GM19397 (cell line): ENCODE data around the gene TMEM95.

ENCODE experiments used
- ATAC-seq: cut with Tn5 transposase; IDR thresholded peaks from one replicate; pipeline ENCODE4 v1.9.1; 2021; ENCODE audit warnings: mild to moderate bottlenecking, moderate library complexity; ENCODE audit not compliant: unreplicated experiment

Gene TMEM95, protein sequence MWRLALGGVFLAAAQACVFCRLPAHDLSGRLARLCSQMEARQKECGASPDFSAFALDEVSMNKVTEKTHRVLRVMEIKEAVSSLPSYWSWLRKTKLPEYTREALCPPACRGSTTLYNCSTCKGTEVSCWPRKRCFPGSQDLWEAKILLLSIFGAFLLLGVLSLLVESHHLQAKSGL

DNA sequence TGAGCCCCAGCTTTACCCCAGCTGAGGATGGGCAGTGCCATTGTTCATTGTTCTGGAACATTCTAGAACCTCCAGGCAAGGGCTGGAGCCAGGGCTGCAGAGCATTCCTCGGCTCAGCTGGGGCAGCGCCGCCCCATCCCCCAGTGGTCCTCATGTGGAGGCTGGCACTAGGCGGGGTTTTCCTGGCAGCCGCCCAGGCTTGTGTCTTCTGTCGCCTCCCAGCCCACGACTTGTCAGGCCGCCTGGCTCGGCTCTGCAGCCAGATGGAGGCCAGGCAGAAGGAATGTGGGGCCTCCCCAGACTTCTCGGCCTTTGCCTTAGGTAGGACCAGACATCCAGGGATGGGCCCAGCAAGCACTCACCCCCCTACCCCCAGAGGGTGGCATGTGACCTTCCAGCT, at the start of gene TMEM95:
TMEM95 (plus strand) TSS at position 104 of the 400 bp plus-strand sequence; CDS start at position 153, 49 bp downstream.
- ATAC-seq, result no peak

DNA sequence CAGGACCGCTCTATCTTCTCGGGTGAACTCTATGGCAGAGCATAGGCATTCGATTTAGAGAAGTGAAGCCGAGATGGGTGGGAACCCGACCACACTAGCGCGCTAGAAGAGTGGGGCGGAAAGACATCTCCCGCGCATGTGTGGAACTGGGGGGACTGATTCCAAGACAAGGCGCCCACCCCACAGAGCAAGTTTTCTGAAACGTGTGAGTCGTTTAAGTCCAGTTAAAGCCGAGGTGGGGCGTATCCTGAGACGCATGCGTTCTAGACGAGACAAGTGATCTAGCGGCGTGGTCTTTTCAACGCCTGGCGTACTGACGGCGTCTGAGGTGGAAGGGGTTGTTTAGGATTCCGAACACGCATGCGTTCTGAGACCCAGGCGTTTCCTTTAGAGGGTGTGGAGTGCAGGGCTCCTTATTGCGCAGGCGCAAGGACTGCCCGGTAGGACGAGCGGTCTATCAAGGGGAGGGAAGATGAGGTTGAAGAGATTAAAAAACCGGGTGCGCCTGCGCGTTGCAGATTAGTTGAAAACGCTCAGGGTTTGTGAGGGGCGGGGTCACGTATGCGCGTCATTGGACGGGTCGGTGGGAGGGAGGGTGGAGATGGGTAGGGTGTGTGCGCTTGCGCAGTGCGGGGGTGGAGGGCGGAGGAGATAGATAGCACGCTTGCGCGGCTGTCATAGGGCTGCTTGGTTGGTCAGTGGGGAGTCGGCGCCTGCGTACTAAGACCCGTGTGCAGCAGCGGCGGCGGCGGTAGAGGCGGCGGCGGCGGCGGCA, 47.9 kb upstream of the TMEM95 start, which contains the start of gene EIF5A:
EIF5A (plus strand) TSS at position 718 of the 775 bp plus-strand sequence. CDS start 2,008 bp downstream, outside the sequence.
- ATAC-seq, result peak; percentile 73

DNA sequence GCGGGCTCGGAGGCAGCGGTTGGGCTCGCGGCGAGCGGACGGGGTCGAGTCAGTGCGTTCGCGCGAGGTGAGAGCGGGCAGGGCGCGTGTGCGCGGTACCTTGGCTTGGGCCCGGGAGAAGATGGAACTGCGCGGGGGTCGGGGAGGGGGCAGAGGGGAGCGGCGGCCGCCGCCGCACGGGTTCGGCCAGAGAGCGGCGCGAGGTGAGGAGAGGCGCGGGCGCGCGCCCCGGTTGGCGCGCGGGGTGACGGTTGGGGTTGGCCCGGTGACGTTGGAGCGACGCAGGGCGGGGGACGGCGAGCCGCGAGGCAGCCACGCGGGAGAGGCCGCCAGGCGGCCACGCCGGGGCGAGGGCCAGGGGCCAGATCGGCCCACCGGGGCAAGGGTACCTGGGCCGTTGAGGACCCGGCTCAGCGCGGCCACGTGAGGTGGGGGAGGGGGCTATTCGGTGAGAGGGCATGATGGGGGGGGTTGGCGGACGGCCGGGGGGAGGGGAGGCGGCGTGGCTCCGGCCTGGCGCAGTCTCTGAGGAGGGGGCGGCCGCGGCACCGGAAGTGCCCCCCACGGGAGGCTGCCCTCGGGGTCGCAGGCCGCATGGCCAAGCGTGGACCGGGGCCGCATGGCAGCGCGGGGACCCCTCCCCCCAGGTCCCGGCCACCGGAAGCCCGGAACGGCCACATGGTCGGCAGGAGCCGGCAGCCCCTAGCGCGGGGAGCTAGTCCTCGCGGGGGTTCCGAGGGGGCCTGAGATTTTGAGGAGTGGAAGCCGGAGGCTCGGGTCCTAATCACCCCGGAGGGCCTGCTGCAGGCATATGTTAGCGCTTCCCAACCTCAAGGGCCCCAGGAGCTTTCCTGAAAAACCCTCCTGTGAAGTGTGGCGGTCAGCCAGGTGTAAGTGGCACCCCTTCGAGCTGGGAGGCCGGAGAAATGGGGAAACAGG, 47.0 kb upstream of the TMEM95 start:
- peak; percentile 10 for ATAC-seq

DNA sequence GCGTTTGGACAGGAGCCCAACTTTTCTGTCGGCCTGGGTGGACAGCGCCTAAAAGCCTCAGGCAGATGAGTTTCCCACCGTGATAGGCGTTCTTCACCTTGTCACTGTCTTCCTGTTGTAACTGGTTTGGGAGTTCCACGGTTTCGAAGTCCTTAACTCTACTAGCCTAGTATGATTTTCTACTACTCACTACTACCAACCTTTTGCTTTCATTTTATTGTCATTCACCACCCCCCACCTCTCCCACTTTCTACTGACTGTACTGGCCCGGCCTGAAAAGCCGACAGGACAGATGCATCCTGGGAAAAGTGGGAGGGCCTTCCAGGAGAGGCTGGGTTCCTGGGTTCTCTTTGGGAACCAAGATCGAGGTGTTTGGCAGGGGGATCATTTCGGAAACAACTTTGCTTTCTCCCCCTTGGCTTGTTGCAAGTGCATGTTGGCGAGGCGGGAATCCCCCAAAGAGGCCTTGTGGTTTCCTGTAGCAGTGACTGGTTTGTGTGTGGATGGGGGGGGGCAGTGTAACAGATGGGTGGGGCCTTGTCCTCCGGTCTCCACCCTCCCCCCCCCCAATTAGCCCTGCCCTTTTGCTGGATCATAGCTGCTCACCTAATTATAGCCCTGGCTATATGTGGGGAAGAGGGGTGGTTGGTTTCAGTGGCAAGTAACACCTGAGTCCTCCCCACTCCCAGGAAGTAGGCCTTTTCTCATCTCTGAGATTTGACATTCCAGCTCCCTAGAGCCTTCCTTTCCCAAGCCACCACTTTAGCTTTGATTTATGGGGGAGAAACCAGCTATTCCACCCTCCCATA, 46.1 kb upstream of the TMEM95 start:
- no peak for ATAC-seq

DNA sequence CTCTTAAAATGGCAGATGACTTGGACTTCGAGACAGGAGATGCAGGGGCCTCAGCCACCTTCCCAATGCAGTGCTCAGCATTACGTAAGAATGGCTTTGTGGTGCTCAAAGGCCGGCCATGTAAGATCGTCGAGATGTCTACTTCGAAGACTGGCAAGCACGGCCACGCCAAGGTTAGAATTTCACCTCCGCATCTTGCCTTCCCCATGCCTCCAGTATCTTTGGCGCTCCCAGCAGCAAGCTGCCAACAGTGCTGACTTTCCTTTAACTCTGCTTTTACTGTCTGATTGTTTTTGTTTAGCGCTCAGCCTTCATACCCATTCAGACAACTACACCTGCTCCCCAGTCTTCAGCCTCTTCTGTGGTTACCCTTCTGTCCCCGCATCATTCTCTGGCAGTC, 45.3 kb upstream of the TMEM95 start:
- ATAC-seq, result no peak

DNA sequence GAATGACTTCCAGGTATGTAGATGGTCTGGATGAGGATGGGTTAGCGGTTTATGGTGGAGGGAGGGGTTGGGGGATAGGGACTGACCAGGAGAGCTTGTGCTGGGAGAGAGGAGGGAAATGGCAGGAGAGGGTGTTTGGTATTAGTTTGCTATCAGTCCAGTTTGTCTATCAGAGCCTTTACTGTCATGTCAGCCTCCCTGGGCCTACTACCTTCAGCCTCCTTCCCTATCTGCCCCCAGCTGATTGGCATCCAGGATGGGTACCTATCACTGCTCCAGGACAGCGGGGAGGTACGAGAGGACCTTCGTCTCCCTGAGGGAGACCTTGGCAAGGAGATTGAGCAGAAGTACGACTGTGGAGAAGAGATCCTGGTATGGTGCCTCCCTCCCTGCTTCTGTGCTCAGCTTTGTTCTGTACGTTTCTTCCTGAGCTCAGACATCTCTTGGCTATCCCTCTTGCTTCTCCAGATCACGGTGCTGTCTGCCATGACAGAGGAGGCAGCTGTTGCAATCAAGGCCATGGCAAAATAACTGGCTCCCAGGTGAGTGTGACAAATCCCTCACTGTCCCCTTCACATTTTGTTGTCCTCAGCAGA, 43.7 kb upstream of the TMEM95 start:
- no peak for ATAC-seq

DNA sequence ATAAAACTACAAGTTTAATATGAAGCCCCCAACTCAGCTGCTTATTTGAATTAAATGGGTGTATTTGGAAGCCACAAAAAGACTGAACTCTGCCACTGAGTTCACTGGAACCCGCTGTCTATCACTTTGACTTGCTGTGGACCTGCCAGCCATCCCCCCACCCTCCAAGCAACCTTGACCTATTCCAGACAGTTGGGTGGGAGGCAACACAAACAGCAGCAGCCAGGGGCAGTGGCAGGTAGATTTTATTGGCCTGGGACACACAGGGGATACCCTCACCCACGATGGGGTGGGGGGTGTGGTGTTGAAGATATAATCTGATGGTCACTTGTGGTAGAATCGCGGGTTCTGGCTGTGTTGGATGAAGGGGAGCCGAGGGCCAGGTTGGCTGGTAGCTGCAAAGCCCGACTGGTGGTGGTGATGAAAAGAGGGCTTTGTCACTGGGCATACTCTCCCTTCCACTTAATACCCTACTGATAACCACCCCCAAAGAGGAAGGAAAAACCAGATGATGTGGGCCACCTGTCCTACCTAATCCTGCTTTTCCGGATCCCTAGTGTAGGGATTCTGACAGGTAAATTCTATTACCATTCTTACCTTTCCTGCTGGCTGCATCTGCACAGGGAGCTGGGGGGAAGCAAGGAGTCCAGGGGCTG, 42.4 kb upstream of the TMEM95 start:
- ATAC-seq, result no peak

DNA sequence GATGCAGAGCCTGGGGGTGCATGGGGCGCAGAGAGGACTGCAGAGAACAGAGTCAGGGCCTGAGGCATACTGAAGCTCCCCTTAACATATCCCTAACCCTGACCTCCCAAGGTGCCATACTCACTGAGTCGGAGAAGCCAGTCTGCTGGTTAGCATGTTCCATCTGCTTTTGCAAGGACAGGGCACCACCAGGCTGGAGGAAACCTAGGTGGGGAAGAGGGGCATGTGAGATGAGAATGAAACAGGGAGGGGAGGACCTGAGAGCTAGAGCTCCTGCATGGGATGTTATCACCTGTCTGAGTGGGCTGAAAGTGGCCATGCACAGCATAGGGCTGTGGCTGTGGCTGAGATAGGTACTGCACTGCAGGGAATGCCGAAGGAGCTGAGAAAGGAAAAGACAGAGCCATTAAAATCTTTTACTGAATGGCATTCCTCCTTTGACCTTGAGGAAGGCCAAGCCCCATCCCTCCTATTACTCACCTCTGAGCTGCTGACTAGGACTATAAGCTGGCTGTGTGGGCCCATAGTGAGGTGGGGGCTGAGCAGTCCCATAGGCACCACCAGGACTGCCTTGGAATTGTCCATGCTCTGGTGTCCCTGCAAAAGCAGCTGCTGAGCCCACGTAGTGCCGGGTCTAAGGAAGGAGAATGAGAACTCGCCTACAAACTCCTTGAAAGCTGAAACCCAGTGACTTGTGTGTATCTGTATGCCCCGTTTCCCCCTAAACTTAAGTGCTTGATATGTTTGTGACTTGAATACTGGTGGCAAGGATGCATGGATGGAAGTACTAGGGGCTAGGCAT, 41.7 kb upstream of the TMEM95 start:
- no peak for ATAC-seq

DNA sequence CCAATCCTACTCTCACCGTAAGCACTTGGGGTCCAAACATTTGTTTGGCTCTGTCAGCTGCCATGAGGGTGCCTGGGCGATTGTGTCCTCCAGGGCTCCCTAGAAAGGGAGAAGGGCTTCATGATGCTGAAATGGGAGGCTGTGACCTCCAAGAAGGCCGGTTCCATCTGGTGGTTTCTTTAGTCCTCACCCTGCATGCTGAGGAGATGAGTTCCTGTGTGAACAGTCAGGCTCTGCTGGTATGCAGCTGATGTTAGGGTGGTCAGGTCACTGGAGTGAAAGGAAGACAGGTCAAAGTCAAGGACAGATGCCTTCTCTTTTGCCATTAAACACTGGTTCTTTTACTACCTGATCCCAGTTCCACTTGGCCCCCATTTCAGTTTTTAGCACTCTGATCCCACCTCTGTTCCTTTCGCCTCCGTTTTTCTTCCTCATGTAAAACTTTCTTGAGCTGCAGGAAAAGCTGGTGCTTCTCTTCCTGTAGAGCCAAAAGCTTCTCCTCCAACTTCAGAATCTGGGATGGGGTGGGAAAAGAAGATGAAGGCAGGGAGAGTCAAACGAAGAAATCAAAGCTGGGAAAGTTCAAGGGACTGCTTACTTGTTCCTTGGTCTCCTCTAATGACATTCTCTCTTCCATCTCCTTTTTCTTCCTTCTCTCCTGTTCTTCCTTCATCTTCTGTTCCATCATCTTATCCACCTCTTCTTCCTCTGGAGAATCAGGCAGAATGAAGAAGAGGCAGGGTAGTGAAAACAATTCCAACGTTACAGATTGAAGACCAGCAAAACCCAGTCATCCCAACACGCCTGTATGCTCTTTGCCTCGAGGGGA, 40.9 kb upstream of the TMEM95 start:
- ATAC-seq, result no peak

DNA sequence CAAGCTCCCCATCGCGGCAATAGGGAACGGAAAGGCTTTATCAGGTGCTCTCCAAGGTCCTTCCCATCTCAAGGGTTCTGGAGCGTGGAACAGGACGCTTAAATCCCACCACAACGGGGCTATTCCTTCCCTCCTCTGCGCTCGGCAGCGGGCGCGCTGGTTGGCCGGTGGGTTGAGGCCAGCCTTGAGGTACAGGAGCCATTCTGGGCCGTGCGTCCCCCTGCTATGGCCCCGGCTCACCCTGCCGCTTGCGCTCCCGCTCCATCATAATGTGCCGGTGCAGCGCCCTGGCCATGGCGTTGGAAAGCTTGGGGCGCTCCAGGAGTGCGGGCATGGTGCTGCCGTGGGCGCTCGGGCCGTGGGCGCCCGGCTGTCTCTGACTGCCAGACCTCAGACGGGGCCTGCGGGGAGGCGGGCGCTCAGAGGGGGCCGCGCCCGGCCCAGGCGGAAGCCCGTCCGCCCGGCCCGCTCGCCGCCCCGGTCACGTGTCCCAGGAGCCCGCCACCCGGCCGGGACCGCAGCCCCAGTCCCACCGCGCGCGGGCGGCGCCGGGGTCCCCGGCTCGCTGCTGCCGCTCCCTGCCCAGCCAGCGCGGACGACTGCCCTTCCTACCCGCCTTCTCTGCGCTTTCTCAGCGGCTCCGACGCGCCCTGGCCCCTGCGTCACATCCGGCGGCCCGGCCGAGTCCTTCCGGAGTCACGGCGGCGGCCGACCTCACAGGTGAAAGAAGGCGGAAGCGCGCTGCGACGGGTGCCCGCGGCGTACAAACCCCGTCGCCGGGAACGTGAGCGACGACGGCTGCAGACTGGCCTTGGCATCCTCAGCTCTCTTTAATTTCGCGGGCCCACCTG, 40.0 kb upstream of the TMEM95 start, which contains the start of gene GPS2:
GPS2 (minus strand) TSS at position 642 of the 851 bp plus-strand sequence; CDS start at position 334, 308 bp downstream.
- ATAC-seq, result peak; percentile 72

DNA sequence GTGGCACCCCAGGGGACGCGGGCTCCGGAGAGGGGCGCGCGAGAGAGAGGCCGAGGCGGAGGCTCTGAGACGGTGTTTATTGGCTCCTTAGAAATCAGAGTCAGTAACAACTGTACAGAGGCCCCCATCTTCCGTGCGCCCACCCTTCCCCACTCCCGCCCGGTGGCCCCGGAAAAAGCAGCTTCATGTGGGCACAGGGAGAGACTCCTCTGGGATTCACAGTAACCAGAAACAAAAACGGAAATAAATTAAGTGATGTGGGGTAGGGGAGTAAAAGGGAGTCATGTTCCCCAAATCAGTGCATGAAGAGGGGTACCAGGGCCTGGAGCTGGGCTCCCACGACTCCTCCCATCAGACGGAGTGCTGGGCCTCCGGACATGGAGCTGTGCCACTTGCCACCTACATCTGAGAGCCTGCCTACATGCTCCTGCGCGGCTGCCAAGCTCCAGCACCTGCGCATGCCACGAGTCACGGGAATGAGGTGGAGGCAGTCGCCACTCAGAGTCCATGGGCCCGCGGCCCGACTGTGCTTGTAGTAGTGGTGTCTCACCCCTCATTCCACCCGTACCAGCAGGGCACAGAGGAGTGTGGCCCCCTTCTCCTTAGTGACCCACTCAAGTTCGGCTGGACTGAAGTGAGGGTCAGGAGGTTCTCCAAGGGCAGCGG, 39.3 kb upstream of the TMEM95 start:
- ATAC-seq, result no peak

DNA sequence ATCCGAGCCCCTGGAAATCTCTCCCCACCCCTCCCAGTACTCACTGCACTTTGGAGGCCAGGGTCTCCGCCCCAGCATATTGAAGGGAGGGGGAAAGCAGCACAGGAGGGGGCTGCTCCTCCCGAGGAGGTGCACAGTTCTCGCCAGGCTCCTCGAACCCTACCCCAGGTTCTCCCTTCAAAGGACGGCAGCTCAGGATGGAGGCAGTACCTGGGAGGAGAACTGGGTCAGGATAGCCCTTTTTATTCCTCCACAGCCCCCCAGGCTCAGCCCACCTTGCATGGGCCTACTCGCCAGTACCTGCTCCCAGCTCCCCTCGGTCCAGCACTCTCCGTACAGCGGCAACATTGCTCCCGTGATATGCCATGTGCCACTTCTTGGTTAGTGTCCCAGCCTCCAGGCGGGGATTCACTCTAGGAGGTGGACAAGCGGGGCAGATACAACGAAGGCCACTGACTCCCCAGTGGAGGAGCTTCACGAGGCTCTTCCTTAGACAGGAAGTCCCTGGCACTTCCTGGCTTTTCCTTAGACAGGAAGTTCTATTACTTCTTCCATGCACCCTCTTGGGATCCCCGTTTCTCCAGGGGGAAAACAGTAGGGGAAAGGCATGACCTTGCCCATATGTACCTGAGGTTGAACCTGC, 37.7 kb upstream of the TMEM95 start:
- no peak for ATAC-seq

DNA sequence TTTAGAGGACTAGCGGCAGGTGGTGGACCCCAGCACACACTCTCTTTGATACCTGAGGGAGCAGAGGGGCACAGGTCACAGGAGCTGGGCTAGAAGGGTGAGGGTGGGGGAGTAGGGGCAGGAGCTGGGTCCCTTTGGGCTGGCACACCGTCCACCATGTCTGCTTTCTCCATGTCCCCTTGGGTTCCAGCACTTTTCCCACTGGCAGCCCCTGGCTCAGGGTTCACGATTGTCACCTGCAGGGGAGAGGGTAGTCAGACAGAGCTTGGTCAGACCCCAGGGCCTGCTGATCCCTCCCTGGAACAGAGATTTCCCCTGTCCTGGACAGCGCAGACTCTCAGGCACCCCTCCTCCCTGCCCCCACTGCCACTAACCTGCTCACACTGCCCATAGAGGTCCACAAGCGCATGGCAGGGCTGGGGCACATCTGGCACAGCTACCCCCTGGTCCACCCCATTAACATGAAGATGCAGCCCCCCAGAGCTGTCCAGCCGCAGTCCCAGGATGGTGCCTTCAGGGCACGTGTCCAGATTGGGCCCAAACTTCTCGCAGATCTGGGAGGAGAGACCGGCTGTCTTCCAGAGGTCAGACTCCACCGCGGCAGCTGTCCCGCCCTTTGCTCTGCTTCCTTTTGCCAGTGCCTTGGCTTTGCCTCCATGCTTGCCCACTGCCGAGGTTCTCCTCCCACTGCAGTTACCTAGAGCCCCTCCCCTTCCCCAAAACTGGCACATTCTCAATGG, 36.7 kb upstream of the TMEM95 start:
- ATAC-seq, result no peak

DNA sequence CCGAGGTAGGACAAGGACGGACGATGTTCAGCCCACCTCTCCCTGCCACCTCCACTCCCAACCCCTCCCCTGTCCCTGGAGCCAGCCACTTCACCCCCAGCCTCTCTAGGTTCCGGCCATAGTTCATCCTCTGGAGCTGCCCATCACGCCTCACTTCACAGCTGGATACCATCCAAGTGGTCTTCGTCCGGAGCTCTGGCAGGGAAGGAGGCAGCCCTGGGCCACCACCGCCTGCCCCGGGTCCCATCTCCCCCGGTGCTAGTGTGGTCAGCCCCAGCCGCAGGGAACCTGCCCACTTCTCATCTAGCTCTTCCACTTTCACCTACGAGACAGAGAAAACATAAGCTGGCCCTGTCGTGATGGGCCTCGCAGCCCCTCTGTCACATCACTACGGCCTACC, 33.5 kb upstream of the TMEM95 start:
- ATAC-seq, result no peak

DNA sequence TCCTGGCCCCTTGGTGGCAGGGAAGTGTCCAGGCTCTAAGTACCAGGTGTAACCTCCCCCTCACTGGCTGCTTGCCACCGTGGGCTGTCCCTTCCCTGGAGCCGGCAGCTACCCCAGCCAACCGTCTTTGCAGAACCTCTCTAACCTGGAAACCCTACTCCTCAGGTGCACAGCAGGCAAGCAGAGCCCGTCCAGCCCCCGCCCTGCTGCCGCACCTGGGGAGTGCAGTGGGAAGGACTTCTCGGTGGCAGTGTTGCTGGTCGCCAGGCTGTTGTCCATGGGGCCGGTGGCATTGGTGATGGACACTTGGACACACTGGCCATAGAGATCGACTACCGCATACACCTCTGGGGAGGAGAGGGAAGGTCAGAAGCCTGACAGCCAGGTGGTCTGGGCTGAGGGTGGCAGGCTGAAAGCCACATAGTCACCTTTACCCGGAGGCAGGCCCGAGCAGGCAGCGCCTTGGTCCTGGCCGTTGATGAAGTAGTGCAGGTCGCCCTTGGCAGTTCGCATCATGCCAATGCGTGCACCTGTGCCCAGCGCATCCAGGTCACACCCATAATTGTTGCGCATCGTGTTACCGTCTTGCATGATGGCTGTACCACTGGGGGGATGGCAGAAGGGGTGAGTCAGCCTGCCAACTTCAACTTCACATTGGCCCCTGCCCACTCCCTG, 32.3 kb upstream of the TMEM95 start:
- ATAC-seq, result no peak
